CD4-positive, alpha-beta T cell treated with Interferon alpha-2 for 1 hour (primary cell): ENCODE results near the gene STXBP5L.
"Not testable (repeated sequence)": the region's sequence is repeated elsewhere in the genome, so short reads cannot be mapped to it uniquely, and the experiment has no call there.

Experiments
- DNase-seq, 2 donors: peaks; one replicate each; pipeline ENCODE4 v3.0.0-alpha.2; 2020 to 2022

The STXBP5L gene

GRCh38 chr3:121436074-121436473, 528.1 kb downstream of the STXBP5L start:
- DNase-seq = no peak

GRCh38 chr3:121436641-121437040, 528.6 kb downstream of the STXBP5L start:
- no peak for DNase-seq

GRCh38 chr3:121443456-121443855, 535.5 kb downstream of the STXBP5L start:
- DNase-seq = no peak

GRCh38 chr3:121451752-121452151, 543.7 kb downstream of the STXBP5L start:
- not testable (repeated sequence) for DNase-seq

GRCh38 chr3:121462565-121462964, 554.6 kb downstream of the STXBP5L start:
- DNase-seq = no peak

- DNase-seq = no peak
Measured at GRCh38 chr3:121463745-121464144, 555.7 kb downstream of the STXBP5L start.

- DNase-seq = no peak
Measured at GRCh38 chr3:121467085-121467484, 559.1 kb downstream of the STXBP5L start.

- DNase-seq = no peak
Measured at GRCh38 chr3:121473001-121473400, 565.0 kb downstream of the STXBP5L start.
